ENCODE measurements around the gene MAMDC4.

MAMDC4 gene

DNA sequence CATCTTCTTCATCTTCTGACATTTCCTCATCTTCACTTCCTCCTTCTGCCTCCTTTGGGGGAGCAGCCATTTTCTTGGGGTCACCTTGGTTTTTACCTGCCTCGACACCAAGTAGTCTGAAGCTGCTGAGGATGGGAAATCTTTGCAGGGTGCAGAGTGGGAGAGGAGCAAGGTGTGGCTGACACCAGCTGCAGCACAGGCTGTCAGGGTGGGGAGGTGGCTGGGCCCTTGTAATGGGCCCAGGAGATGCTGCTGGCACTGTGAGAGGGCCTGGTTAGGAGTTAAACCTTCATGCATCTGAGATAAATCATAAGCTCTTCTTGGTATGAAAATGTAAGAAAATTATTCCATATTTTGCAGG lies 36.7 kb upstream of the MAMDC4 start:
- no peak for TF ChIP-seq POLR2A (IDR thresholded peaks at IDR 0.05; ENCODE audit: low read depth, low read length)

DNA sequence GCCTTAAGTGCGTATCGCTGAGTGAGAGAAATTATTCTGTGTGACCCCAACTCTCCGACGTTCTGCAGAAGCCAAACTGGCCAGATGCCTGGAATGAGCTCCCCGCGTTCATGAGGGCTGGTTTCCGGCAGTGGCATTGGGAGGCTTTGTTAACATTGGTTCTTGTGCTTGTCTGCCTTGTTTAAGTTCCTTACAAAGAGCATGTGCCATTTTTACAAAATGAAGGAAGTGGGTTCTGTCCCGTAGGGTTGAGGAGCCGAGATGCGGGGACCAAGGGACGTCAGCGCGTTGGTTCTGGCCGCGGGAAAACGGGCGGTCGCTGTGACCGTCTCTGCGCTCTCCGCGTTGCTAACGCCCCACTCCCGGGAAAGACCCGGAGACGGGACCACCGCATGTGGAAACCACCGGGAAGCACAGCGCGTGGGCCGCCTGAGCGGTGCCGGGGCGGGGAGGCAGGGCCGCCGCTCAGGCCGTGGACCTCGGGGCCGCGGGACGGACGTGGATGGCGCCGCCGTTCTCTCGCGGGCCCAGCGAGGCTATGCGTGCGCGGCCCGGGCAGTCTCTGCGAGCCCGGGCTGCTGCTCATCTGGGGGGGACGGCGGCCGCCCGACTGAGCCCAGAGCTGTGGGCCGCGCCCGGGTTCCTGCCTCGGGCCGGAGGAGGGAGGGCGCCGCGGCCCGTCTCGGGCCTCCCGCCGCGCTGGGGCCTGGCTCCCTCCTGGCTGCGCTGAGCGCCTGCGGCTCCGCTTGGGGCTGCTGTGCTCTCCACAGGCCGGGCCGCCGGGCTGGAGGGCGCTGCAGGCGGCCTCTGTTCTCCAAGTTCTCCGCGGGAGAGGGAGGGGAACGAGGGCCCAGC lies 30.9 kb upstream of the MAMDC4 start:
- FAIRE-seq (no peak), DNase-seq (ENCODE audit: insufficient read length, low spot score) (no peak)
- TF ChIP-seq POLR2A (IDR thresholded peaks at IDR 0.05; ENCODE audit: low read depth, low read length), result no peak

More for the DNA sequence above, 36.7 kb upstream of the MAMDC4 start:
- FAIRE-seq (no peak), DNase-seq (ENCODE audit: insufficient read length, low spot score) (no peak)

DNA sequence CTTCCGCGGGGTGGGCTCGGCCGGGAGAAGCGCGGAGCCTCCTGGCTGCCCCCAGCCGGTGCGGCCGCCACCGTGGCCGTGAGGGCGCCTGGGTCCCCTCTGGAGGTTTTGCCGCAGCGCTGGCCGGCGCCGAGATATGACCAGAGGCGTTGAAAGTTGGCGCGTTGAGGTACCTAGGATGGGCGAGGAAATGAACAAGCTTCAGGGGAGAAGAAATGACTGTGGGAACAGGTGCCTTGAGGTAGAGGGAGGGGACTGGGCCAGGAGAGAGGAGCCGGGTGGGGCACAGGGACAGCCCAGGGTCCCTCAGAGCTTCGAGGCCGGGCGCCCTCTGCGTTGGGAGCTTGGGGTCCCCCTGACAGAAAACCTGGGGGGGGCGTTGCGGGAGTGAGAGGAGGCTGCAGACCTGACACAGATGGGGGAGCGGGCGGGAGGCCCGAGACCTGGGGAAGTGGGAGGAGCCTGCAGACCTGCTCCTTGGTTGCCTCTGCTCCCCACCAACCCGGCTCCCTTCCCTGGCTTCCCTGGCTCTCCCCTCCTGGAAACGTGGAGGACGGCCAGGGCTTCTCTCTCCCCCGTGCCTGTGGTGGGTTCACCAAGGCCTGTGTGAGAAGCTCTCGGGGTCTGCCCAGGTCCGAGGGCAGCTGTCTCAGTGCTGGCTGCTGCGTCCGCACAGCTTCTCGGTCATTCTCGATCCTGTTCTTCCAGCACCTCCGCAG lies 30.2 kb upstream of the MAMDC4 start:
- TF ChIP-seq POLR2A (IDR thresholded peaks at IDR 0.05; ENCODE audit: low read depth, low read length), result no peak
- FAIRE-seq, result no peak
- no peak for DNase-seq (ENCODE audit: insufficient read length, low spot score)

DNA sequence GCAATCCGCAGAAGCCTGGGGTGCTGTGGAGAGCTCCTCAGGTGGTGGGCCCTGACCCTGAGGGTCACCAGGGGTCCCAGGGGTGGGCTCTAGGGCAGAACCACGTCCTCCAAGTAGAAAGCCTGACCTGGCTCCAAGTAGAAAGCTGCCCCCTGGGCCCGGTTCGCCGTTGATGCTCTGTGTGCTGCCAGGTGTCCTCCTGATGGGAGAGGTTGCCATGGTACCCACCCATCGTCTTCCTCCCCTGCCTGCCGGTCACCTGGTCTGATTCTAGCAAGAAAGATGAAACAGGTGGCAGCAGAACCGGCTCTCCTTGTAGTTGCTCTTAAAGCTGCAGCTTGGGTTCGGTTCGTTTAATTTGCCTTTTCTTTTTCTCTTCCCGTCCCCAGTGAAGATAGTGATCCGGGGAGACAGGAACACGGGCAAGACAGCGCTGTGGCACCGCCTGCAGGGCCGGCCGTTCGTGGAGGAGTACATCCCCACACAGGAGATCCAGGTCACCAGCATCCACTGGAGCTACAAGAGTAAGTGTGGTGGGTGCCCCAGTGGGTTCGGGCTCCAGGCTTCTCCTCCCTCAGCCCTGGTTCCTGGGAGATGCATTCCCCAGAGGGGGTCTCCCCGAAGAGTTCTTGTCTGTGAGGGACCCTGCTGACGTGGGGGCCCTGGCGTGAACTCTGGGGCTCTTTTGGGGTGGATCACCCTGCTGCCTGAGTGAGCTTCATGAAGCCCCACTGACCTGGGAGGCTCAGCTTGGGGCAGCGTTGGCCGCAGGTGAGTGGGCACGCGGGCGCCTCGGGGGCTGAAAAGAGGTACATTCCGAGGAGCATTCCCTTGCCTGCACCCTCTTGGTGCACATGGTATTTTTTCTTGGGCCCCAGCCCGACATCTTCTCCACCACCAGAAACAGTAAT lies 28.8 kb upstream of the MAMDC4 start:
- FAIRE-seq, result no peak
- no peak for DNase-seq (ENCODE audit: insufficient read length, low spot score)
- TF ChIP-seq POLR2A (IDR thresholded peaks at IDR 0.05; ENCODE audit: low read depth, low read length), result no peak

DNA sequence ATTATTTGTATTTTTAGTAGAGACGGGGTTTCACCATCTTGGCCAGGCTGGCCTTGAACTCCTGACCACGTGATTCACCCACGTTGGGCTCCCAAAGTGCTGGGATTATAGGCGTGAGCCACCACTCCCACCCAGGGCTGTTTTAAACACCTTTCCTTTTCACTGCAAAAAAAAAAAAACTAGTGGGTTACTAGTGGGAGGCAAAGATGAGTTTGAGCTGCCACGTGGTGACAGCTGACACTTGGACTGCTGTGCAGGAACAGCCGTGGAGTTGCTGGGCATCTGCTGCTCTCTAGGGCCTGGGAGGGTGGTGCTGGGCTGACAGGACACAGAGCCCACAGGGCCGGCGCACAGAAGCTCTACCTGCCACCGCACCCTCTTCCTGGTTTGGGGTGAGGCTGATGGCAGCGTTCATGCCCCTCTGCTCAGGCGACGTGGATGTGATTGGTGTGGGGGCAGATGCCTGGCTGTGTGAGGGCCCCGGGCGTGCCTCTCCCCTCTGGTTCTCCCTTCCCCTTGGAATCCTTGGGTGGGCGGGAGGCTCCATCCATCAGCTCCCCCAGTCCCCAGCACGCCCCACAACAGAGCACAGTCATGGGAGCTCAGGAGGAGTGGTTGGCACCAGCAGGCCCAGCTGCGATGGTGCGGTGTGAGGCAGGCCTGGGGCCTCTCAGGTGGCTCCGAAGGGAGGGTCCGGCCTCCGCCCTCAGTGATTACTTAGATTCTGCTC lies 27.5 kb upstream of the MAMDC4 start:
- FAIRE-seq, result no peak
- TF ChIP-seq POLR2A (IDR thresholded peaks at IDR 0.05; ENCODE audit: low read depth, low read length), result no peak
- DNase-seq (ENCODE audit: insufficient read length, low spot score), result no peak

DNA sequence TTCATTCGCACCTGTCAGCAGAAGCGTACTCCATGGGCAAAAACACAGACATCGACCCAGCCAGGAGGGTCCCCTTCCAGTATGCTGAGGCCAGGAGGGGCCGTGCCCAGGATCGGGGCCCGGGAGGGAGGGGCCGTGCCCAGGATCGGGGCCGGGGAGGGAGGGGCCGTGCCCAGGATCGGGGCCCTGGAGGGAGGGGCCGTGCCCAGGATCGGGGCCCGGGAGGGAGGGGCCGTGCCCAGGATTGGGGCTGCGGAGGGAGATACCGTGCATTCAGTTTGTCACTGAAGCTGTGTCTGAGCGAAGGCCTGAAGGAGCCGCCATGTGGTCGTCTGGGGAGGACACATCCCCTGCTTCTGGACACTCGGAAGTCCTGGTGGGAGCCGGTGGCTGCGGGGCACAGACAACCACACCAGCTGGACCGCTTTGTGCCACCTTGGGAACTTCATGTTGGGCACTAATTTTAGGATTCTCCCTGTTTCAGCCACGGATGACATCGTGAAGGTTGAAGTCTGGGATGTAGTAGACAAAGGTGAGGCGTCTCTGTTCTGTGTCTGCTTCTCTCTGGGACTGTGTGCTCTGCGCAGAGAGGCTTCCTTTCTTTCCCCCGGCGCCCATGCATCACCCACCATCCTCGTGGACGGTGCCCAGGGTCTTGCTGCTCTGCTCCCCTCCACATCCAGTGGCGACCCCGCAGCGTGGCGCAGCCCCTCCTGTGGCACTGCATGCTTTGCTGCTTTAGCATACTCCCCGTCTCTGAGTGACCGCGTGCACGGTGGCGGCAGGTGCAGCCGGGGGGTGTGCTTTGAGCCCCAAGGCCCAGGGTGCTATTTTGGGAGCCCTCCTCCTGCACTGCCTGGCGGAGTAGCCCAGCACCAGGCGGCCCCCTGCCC lies 26.6 kb upstream of the MAMDC4 start:
- DNase-seq (ENCODE audit: insufficient read length, low spot score), result no peak
- no peak for FAIRE-seq
- no peak for TF ChIP-seq POLR2A (IDR thresholded peaks at IDR 0.05; ENCODE audit: low read depth, low read length)

DNA sequence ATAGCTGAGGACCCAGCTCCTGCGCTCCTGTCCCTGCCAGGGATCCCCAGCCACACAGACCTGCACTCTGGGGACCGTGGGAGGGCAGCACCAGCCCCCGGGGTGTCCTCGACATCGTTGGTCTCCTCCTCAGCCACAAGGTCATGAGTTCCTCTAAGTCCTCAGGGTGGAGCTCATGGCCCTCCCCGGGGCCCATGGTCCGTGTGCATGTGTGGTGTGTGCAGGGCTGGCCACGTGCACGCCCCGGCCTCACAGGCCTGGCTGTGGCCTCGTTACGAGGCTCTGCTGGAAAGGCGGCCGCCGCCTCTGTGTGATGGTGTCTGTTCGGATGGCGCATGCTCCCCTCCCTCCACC lies 26.0 kb upstream of the MAMDC4 start:
- TF ChIP-seq POLR2A (IDR thresholded peaks at IDR 0.05; ENCODE audit: low read depth, low read length), result no peak
- DNase-seq (ENCODE audit: insufficient read length, low spot score) (no peak), FAIRE-seq (no peak)

DNA sequence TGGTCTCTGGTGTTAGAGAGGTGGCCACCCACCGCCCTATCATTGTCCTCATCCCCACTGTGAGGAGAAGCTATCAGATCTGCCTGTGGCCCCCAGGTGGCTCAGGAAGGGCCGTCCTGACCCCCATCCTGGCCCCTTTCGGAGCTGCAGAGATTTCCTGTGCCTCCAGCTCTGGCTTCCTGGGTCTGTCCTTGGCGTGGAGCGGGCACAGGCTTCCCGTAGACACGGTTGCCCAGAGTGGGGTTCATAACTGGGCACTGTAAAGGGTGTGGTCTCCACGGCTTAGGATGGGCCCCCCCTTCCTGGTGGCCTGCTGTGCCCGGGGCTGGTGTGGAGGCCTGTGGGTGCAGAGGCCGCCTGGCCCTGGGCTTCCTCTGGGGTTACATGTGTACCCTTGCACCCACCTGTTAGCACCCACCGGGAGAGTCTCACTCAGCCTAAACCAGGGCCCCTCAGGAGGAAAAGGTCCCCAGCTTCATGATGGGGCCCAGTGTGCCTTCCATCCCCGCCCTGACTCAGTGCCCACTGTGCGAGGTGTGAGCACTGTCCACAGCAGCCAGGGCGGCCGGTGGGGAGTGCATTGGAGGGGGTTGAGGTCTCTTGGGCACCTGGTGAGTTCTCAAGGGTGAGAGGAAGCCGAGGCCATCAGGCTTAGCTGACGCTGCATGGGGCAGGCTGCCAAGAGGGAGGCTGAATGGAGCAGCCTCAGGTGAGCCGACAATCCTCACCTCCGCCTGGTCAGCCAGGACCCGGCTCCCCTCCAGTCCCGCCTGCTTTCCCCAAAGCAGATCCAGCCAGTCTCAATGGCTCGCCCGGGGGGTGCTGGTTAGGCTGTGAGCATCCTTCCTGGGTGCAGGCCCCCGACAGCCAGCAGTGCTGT lies 25.2 kb upstream of the MAMDC4 start:
- no peak for TF ChIP-seq POLR2A (IDR thresholded peaks at IDR 0.05; ENCODE audit: low read depth, low read length)
- FAIRE-seq, result no peak

DNA sequence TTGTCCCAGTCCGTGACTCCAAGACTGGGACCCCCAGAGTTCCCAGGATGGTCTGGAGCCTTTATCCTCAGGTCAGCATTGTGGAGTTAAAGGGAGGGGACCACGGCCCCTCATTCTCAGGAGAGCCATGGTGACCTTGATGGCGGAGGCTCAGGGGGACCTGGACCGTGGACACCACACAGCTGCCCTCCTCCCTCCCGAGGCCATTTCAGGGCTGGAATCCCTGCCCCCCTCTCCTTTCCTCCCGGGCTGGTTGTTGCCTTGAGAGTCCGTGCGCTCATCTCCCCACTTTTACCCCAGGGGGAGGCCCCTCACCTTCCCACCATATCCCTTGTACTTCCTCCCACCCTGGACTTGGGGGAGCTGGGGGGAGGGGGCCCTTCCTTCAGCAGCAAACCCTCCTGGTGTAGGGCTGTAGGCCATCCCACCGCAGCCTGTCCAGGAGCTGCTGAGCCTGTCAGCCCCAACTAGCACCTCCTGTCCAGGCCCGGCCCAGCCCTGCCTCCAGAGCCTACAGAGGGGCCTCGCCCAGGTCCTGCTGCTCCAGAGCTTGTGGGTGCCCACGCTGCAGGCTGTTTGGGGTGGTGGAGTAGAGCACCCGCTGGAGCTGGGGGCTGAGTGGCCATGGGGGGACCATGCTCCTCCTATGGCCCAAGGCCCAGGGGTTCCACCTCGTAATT lies 24.2 kb upstream of the MAMDC4 start:
- TF ChIP-seq POLR2A (IDR thresholded peaks at IDR 0.05; ENCODE audit: low read depth, low read length), result no peak
- DNase-seq (ENCODE audit: insufficient read length, low spot score) (no peak), FAIRE-seq (no peak)

More for the DNA sequence above, 25.2 kb upstream of the MAMDC4 start:
- DNase-seq (ENCODE audit: insufficient read length, low spot score), result no peak

DNA sequence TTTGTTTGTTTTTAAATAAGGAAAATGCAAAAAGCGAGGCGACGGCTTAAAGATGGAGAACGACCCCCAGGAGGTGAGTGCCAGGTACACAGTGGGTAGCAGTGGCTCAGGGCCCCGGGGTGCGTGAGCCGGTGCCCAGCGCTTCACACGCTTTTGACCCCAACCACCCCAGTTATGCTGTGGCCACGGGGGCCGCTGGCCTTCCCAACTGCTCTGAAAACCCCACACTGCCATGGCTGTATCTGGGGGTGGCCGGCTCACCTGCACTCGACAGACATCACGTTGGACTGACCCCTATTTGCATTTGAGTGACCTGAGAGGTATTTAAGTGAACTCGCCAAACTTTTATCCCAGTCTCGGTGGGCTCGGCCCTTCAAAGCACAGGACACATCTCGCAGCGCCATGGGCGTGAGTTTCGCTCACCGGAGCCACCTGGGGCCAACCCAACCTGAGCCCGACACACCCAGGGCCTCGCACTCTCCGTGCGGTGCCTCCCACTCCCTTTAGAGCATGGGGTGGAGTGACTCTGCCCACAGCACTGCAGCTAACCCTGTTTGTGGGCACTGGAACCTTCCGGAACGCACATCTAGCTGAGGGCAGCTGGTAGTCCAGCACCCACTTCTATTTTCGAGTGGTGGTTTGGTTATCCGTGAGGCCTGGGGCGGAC lies 23.5 kb upstream of the MAMDC4 start:
- FAIRE-seq (no peak), DNase-seq (ENCODE audit: insufficient read length, low spot score) (no peak)
- no peak for TF ChIP-seq POLR2A (IDR thresholded peaks at IDR 0.05; ENCODE audit: low read depth, low read length)

DNA sequence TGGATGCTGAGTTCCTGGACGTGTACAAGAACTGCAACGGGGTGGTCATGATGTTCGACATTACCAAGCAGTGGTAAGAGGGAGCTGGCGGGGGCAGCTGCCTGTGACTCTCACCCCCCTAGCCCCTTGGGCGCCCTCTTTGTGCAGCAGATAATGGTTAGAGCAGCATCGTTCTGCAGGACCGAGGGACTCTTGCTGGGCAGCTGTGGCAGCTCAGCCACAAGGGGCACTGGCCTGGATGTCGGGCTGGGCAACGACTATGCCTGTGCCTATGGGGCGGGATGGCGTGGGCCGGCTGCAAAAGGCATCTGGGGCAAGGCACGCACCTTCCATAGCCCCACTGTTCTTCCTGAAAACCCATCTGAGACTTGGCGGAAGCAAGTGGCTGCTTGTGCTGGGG lies 22.7 kb upstream of the MAMDC4 start:
- no peak for DNase-seq (ENCODE audit: insufficient read length, low spot score)
- no peak for FAIRE-seq
- no peak for TF ChIP-seq POLR2A (IDR thresholded peaks at IDR 0.05; ENCODE audit: low read depth, low read length)
